HEK293 (cell line): Measurements from ENCODE around the gene COMMD2.

Source experiments
- CTCF ChIA-PET: fragments of 350-600 bp; formaldehyde crosslinking; extraction: SDS; loops from one replicate; lab custom pipeline; 2021; ENCODE audit warnings: antibody characterized with exemption; lab: Yijun Ruan, JAX
- POLR2A ChIA-PET: fragments of 300-600 bp; formaldehyde crosslinking; extraction: SDS; loops from one replicate; lab custom pipeline; 2020; ENCODE audit warnings: antibody characterized with exemption, inconsistent platforms; lab: Yijun Ruan, JAX
- H3K27ac ChIP-seq: fragments of 200-500 bp; sonication (Bioruptor generic); 2 replicates; pipeline ENCODE4 v1.5.1; 2014; ENCODE audit warnings: low read depth, low read length, control low read depth, inconsistent platforms; ENCODE audit errors: extremely low read depth
- H3K36me3 ChIP-seq, 2 experiments: fragments of 200-500 bp in 1 of 2; sonication (Bioruptor generic) in 1 of 2; 1 replicate in 1 of 2; 2 replicates in 1 of 2; pipeline ENCODE4 v1.5.1; 2014 to 2017; ENCODE audit warnings: inconsistent platforms in 2 of 2, low read length in 2 of 2; ENCODE audit not compliant: control insufficient read depth in 2 of 2, insufficient read depth in 1 of 2
- H3K4me1 ChIP-seq: fragments of 200-500 bp; sonication (Bioruptor generic); 2 replicates; pipeline ENCODE4 v1.5.1; 2014; ENCODE audit warnings: mild to moderate bottlenecking, low read length, inconsistent platforms; ENCODE audit not compliant: control insufficient read depth, insufficient read depth
- H3K4me3 ChIP-seq: 2 replicates; pipeline ENCODE4 v1.5.1; 2011; ENCODE audit warnings: low read depth, mild to moderate bottlenecking, control low read depth, low read length, moderate library complexity
- H3K9me3 ChIP-seq: fragments of 200-500 bp; sonication (Bioruptor generic); 2 replicates; pipeline ENCODE4 v1.5.1; 2014; ENCODE audit warnings: low read depth, low read length, inconsistent platforms; ENCODE audit not compliant: control insufficient read depth, insufficient read depth
- GLI4 ChIP-seq: fragments of 450-650 bp; formaldehyde crosslinking; IDR thresholded peaks from 2 replicates; pipeline ENCODE4 v1.5.1; 2016; ENCODE audit warnings: missing biosample characterization, missing genetic modification characterization
- GLIS2 ChIP-seq: fragments of 450-650 bp; formaldehyde crosslinking; IDR thresholded peaks from 2 replicates; pipeline ENCODE4 v1.5.1; 2016; ENCODE audit warnings: missing biosample characterization, missing genetic modification characterization
- KLF16 ChIP-seq: fragments of 450-650 bp; formaldehyde crosslinking; IDR thresholded peaks from 2 replicates; pipeline ENCODE4 v1.5.1; 2017; ENCODE audit warnings: missing biosample characterization, missing genetic modification characterization
- KLF7 ChIP-seq: fragments of 450-650 bp; formaldehyde crosslinking; IDR thresholded peaks from 2 replicates; pipeline ENCODE4 v1.5.1; 2016; ENCODE audit warnings: missing biosample characterization, missing genetic modification characterization, borderline replicate concordance
- MEIS1 ChIP-seq: sonication (generic); formaldehyde crosslinking; IDR thresholded peaks from 2 replicates; pipeline ENCODE4 v1.8.1; 2022; ENCODE audit warnings: missing genetic modification reagents, mild to moderate bottlenecking, borderline replicate concordance
- SP3 ChIP-seq: fragments of 450-650 bp; formaldehyde crosslinking; IDR thresholded peaks from 2 replicates; pipeline ENCODE4 v1.5.1; 2016; ENCODE audit warnings: missing biosample characterization, missing genetic modification characterization
- ZBTB1 ChIP-seq: fragments of 450-650 bp; formaldehyde crosslinking; IDR thresholded peaks from 2 replicates; pipeline ENCODE4 v1.5.1; 2016; ENCODE audit warnings: missing biosample characterization, missing genetic modification characterization
- ZBTB6 ChIP-seq: fragments of 450-650 bp; formaldehyde crosslinking; IDR thresholded peaks from 2 replicates; pipeline ENCODE4 v1.5.1; 2017; ENCODE audit warnings: missing biosample characterization, missing genetic modification characterization
- ZBTB8A ChIP-seq: fragments of 450-650 bp; formaldehyde crosslinking; IDR thresholded peaks from 2 replicates; pipeline ENCODE4 v1.5.1; 2016; ENCODE audit warnings: missing biosample characterization, missing genetic modification characterization
- ZFP37 ChIP-seq: fragments of 450-650 bp; formaldehyde crosslinking; IDR thresholded peaks from 2 replicates; pipeline ENCODE4 v1.5.1; 2016; ENCODE audit warnings: missing biosample characterization, missing genetic modification characterization
- ZFP69B ChIP-seq: fragments of 450-650 bp; formaldehyde crosslinking; IDR thresholded peaks from 2 replicates; pipeline ENCODE4 v1.5.1; 2016; ENCODE audit warnings: missing biosample characterization, missing genetic modification characterization
- ZIC2 ChIP-seq: fragments of 450-650 bp; formaldehyde crosslinking; IDR thresholded peaks from 2 replicates; pipeline ENCODE4 v1.5.1; 2016; ENCODE audit warnings: missing biosample characterization, missing genetic modification characterization
- ZNF146 ChIP-seq: fragments of 450-650 bp; formaldehyde crosslinking; IDR thresholded peaks from 2 replicates; pipeline ENCODE4 v1.5.1; 2016; ENCODE audit warnings: missing biosample characterization, missing genetic modification characterization
- ZNF26 ChIP-seq: fragments of 450-650 bp; formaldehyde crosslinking; IDR thresholded peaks from 2 replicates; pipeline ENCODE4 v1.5.1; 2016; ENCODE audit warnings: missing biosample characterization, missing genetic modification characterization
- ZNF311 ChIP-seq: fragments of 450-650 bp; formaldehyde crosslinking; IDR thresholded peaks from 2 replicates; pipeline ENCODE4 v1.5.1; 2017; ENCODE audit warnings: missing biosample characterization, missing genetic modification characterization, borderline replicate concordance
- ZNF335 ChIP-seq: fragments of 450-650 bp; formaldehyde crosslinking; conservative IDR thresholded peaks from 2 replicates; pipeline ENCODE4 v1.5.1; 2016; ENCODE audit warnings: missing biosample characterization, missing genetic modification characterization
- ZNF423 ChIP-seq: fragments of 450-650 bp; formaldehyde crosslinking; IDR thresholded peaks from 2 replicates; pipeline ENCODE4 v1.5.1; 2016; ENCODE audit warnings: missing biosample characterization, missing genetic modification characterization
- ZNF449 ChIP-seq: fragments of 450-650 bp; formaldehyde crosslinking; IDR thresholded peaks from 2 replicates; pipeline ENCODE4 v1.5.1; 2017; ENCODE audit warnings: missing biosample characterization, mild to moderate bottlenecking, missing genetic modification characterization, moderate library complexity
- ZNF544 ChIP-seq: fragments of 450-650 bp; formaldehyde crosslinking; IDR thresholded peaks from 2 replicates; pipeline ENCODE4 v1.5.0; 2017; ENCODE audit warnings: missing biosample characterization, missing genetic modification characterization
- ZNF555 ChIP-seq: fragments of 450-650 bp; formaldehyde crosslinking; conservative IDR thresholded peaks from 2 replicates; pipeline ENCODE4 v1.5.1; 2017; ENCODE audit warnings: missing biosample characterization, mild to moderate bottlenecking, missing genetic modification characterization, inconsistent platforms
- ZNF571 ChIP-seq: fragments of 450-650 bp; formaldehyde crosslinking; IDR thresholded peaks from 2 replicates; pipeline ENCODE4 v1.5.0; 2017; ENCODE audit warnings: missing biosample characterization, missing genetic modification characterization
- ZNF585B ChIP-seq: fragments of 450-650 bp; formaldehyde crosslinking; IDR thresholded peaks from 2 replicates; pipeline ENCODE4 v1.5.1; 2016; ENCODE audit warnings: missing biosample characterization, missing genetic modification characterization
- ZNF610 ChIP-seq: fragments of 450-650 bp; formaldehyde crosslinking; IDR thresholded peaks from 2 replicates; pipeline ENCODE4 v1.5.1; 2016; ENCODE audit warnings: missing biosample characterization, missing genetic modification characterization, borderline replicate concordance
- ZNF621 ChIP-seq: fragments of 450-650 bp; formaldehyde crosslinking; IDR thresholded peaks from 2 replicates; pipeline ENCODE4 v1.5.1; 2017; ENCODE audit warnings: missing biosample characterization, missing genetic modification characterization
- ZNF626 ChIP-seq: fragments of 450-650 bp; sonication (Bioruptor Pico); formaldehyde crosslinking; IDR thresholded peaks from 2 replicates; pipeline ENCODE4 v1.5.1; 2018; ENCODE audit warnings: missing biosample characterization, missing genetic modification characterization, inconsistent platforms
- ZNF654 ChIP-seq: fragments of 450-650 bp; formaldehyde crosslinking; IDR thresholded peaks from 2 replicates; pipeline ENCODE4 v1.5.1; 2016; ENCODE audit warnings: low read depth, missing biosample characterization, missing genetic modification characterization
- ZNF701 ChIP-seq: fragments of 450-650 bp; formaldehyde crosslinking; IDR thresholded peaks from 2 replicates; pipeline ENCODE4 v1.5.1; 2016; ENCODE audit warnings: missing biosample characterization, missing genetic modification characterization
- ZSCAN5A ChIP-seq: fragments of 450-650 bp; formaldehyde crosslinking; IDR thresholded peaks from 2 replicates; pipeline ENCODE4 v1.5.1; 2016; ENCODE audit warnings: missing biosample characterization, missing genetic modification characterization

The COMMD2 gene

GRCh38 chr3:149784064-149784704, 31.9 kb upstream of the COMMD2 start:
- H3K36me3 ChIP-seq, result no peaks in the 10 kb centered on the region
- H3K4me3 ChIP-seq, result no peak overlapping the region
- TF ChIP-seq ZNF335 (tag by site-specific recombination), result no peak
- no peak for TF ChIP-seq ZNF449 (tag by site-specific recombination)
- TF ChIP-seq ZNF654 (tag by site-specific recombination), result no peak
- no peak for TF ChIP-seq ZNF701 (tag by site-specific recombination)
- no peak for TF ChIP-seq ZBTB6 (tag by site-specific recombination)
- TF ChIP-seq ZNF146 (tag by site-specific recombination), result no peak
- no peak for TF ChIP-seq GLIS2 (tag by site-specific recombination)
- TF ChIP-seq ZBTB8A (tag by site-specific recombination), result no peak
- TF ChIP-seq, all 188 proteins: peak for 0
- H3K4me1 ChIP-seq, result no peaks in the 10 kb centered on the region
- H3K27ac ChIP-seq, result no peak overlapping the region
- H3K9me3 ChIP-seq, result no peaks in the 10 kb centered on the region
- POLR2A ChIA-PET, result no interaction called here
- CTCF ChIA-PET, result interaction anchor here (1.3 to 1.5 kb wide), 3 partner anchors 13 to 25 kb away, joined by 3 to 8 read pairs (median 5); no protein-coding TSS in a partner anchor

GRCh38 chr3:149783576-149783975, 31.3 kb upstream of the COMMD2 start:
- Histone ChIP-seq H3K4me3 (no peak overlapping the region), H3K9me3 (no peaks in the 10 kb centered on the region), H3K4me1 (no peaks in the 10 kb centered on the region), H3K27ac (no peak overlapping the region), H3K36me3 (no peaks in the 10 kb centered on the region)
- POLR2A ChIA-PET, result no interaction called here
- TF ChIP-seq ZNF571 (tag by site-specific recombination) (no peak), ZNF544 (no peak), ZFP37 (tag by site-specific recombination) (no peak), ZNF585B (tag by site-specific recombination) (no peak), ZIC2 (tag by site-specific recombination) (no peak), GLI4 (tag by site-specific recombination) (no peak), ZNF626 (tag by site-specific recombination) (no peak), ZNF621 (no peak), ZNF555 (no peak), ZNF423 (tag by site-specific recombination) (no peak), MEIS1 (CRISPR knock-in tag) (no peak), ZBTB1 (tag by site-specific recombination) (no peak)
- CTCF ChIA-PET, result interaction anchor here (1.3 to 1.5 kb wide), 3 partner anchors 12 to 26 kb away, joined by 3 to 8 read pairs (median 5); no protein-coding TSS in a partner anchor

- Histone ChIP-seq H3K4me3 (no peak overlapping the region), H3K36me3 (no peaks in the 10 kb centered on the region), H3K4me1 (no peaks in the 10 kb centered on the region), H3K27ac (no peak overlapping the region), H3K9me3 (no peaks in the 10 kb centered on the region)
- TF ChIP-seq ZFP69B (tag by site-specific recombination), result no peak
- TF ChIP-seq ZNF311, result no peak
- TF ChIP-seq ZNF610 (tag by site-specific recombination), result no peak
- no peak for TF ChIP-seq ZNF26
- no peak for TF ChIP-seq SP3 (tag by site-specific recombination)
- TF ChIP-seq KLF7 (tag by site-specific recombination), result no peak
- no peak for TF ChIP-seq GLI4 (tag by site-specific recombination)
- no peak for TF ChIP-seq ZSCAN5A (tag by site-specific recombination)
- TF ChIP-seq KLF16, result no peak
- ChIA-PET POLR2A (no interaction called here), CTCF (interaction anchor here (0.6 to 1.7 kb wide), 4 partner anchors 10 to 146 kb away, joined by 3 to 23 read pairs (median 5); no protein-coding TSS in a partner anchor)
Measured at GRCh38 chr3:149781741-149782140, 29.5 kb upstream of the COMMD2 start.
